ENCODE measurements around the gene PLIN3. TPM values are rescaled to one million over a fixed set of nuclear protein-coding genes. Genes with fewer than 3 reads are reported as not detected.
A peak's percentile ranks its signal among the peaks of the same experiment; 100 is the strongest.
"Not testable (repeated sequence)": the region's sequence is repeated elsewhere in the genome, so short reads cannot be mapped to it uniquely, and the experiment has no call there.

Gene PLIN3
- total RNA-seq, 2 donors from 2014 or later = 80.0 to 80.9 TPM

GRCh38 chr19:4792019-4792865 lies 75.2 kb downstream of the PLIN3 start:
- Histone ChIP-seq H3K36me3 (ENCODE audit: control insufficient read depth, insufficient read depth, low read length) (peaks cover 25% of the 10 kb centered on the region), H3K27ac (ENCODE audit: low read depth, low read length) (peak overlapping the region; percentile 88), H3K4me3 (ENCODE audit: low read length) (peak overlapping the region; percentile 82), H3K9ac (ENCODE audit: extremely low read depth, low read length, poor library complexity, severe bottlenecking) (peak overlapping the region; percentile 97)
- not testable (repeated sequence) for H3K9me3 Mint-ChIP-seq; H3K4me1 ChIP-seq (ENCODE audit: control insufficient read depth, insufficient read depth, low read length); H3K27me3 Mint-ChIP-seq (ENCODE audit: insufficient read depth); H3K9me3 ChIP-seq (ENCODE audit: control insufficient read depth, low read length); H3K27me3 ChIP-seq (ENCODE audit: control insufficient read depth, insufficient read depth, low read length, poor library complexity, severe bottlenecking)
- Mint-ChIP-seq H3K36me3 (ENCODE audit: low read depth) (peaks cover 33% of the 10 kb centered on the region), H3K27ac (peak overlapping the region; percentile 89), H3K4me3 (peak overlapping the region; percentile 64), H3K4me1 (peaks cover 12% of the 10 kb centered on the region)
- WGBS, 2 experiments (ENCODE audit: insufficient coverage in 1 of 2, insufficient read length in 1 of 2) = 5 to 16% methylated on average over 32 to 75 of the region's 75 CpGs
- TF ChIP-seq, protein P1, sequence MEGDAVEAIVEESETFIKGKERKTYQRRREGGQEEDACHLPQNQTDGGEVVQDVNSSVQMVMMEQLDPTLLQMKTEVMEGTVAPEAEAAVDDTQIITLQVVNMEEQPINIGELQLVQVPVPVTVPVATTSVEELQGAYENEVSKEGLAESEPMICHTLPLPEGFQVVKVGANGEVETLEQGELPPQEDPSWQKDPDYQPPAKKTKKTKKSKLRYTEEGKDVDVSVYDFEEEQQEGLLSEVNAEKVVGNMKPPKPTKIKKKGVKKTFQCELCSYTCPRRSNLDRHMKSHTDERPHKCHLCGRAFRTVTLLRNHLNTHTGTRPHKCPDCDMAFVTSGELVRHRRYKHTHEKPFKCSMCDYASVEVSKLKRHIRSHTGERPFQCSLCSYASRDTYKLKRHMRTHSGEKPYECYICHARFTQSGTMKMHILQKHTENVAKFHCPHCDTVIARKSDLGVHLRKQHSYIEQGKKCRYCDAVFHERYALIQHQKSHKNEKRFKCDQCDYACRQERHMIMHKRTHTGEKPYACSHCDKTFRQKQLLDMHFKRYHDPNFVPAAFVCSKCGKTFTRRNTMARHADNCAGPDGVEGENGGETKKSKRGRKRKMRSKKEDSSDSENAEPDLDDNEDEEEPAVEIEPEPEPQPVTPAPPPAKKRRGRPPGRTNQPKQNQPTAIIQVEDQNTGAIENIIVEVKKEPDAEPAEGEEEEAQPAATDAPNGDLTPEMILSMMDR (conservative IDR thresholded peaks at IDR 0.05) = peak; percentile 18
- DNase-seq = peak; percentile 58

- 0 to 1% methylated on average over 45 to 80 of the region's 80 CpGs for WGBS, 2 experiments (ENCODE audit: insufficient coverage in 1 of 2, insufficient read length in 1 of 2)
- H3K36me3 Mint-ChIP-seq (ENCODE audit: low read depth) = peaks cover 27% of the 10 kb centered on the region
- TF ChIP-seq, protein P1 (conservative IDR thresholded peaks at IDR 0.05) = peak; percentile 100
- H3K27me3 Mint-ChIP-seq (ENCODE audit: insufficient read depth) = peaks cover 3% of the 10 kb centered on the region
- H3K9me3 Mint-ChIP-seq = no peaks in the 10 kb centered on the region
- peak within 1 kb of the TSS; percentile 88 for H3K27ac ChIP-seq (ENCODE audit: low read depth, low read length)
- H3K4me1 ChIP-seq (ENCODE audit: control insufficient read depth, insufficient read depth, low read length) = peaks cover 5% of the 10 kb centered on the region
- H3K36me3 ChIP-seq (ENCODE audit: control insufficient read depth, insufficient read depth, low read length) = peaks cover 21% of the 10 kb centered on the region
- no peaks in the 10 kb centered on the region for H3K27me3 ChIP-seq (ENCODE audit: control insufficient read depth, insufficient read depth, low read length, poor library complexity, severe bottlenecking)
- peak within 1 kb of the TSS; percentile 97 for H3K9ac ChIP-seq (ENCODE audit: extremely low read depth, low read length, poor library complexity, severe bottlenecking)
- H3K4me3 Mint-ChIP-seq = peak within 1 kb of the TSS; percentile 64
- H3K4me1 Mint-ChIP-seq = peaks cover 12% of the 10 kb centered on the region
- DNase-seq = peak; percentile 99
- peak within 1 kb of the TSS; percentile 93 for H3K27ac Mint-ChIP-seq
- peak within 1 kb of the TSS; percentile 82 for H3K4me3 ChIP-seq (ENCODE audit: low read length)
- no peaks in the 10 kb centered on the region for H3K9me3 ChIP-seq (ENCODE audit: control insufficient read depth, low read length)
Observed at GRCh38 chr19:4791183-4792018, 76.1 kb downstream of the PLIN3 start, which contains the start of gene FEM1A. Gene FEM1A, plus strand, starts transcription at chr19:4791734. Its CDS starts 121 bp downstream, at chr19:4791855.

Other genes starting within 250 kb of the PLIN3 start
- gene TNFAIP8L1, start 228.2 kb downstream of the PLIN3 start, total RNA-seq = 10 to 100 TPM; 18.1 to 25.5 TPM
- 10 to 100 TPM; 58.7 to 64.0 TPM for gene MYDGF, start 197.3 kb downstream of the PLIN3 start, total RNA-seq
- 10 to 100 TPM; 36.8 to 48.8 TPM for gene DPP9, start 143.8 kb downstream of the PLIN3 start, total RNA-seq
- gene FEM1A, start 75.9 kb downstream of the PLIN3 start, total RNA-seq = 10 to 100 TPM; 15.8 to 16.0 TPM
- gene TICAM1, start 36.0 kb downstream of the PLIN3 start, total RNA-seq = 1 to 10 TPM; 2.9 to 4.6 TPM
- not detected for gene ARRDC5, start 35.2 kb upstream of the PLIN3 start, total RNA-seq
- gene UHRF1, start 41.8 kb upstream of the PLIN3 start, total RNA-seq = 10 to 100 TPM; 54.6 to 59.4 TPM
- 10 to 100 TPM; 27.8 to 38.5 TPM for gene KDM4B, start 101.4 kb upstream of the PLIN3 start, total RNA-seq